CD8-positive, alpha-beta memory T cell (primary cell): ENCODE data around the gene ZRANB1. TPM values are rescaled to one million over a fixed set of nuclear protein-coding genes. Genes with fewer than 3 reads are reported as not detected.

Experiments used
- CTCF ChIA-PET: fragments of 350-600 bp; sonication (Branson Sonifier 250); formaldehyde crosslinking; loops from one replicate; lab custom pipeline; 2021; ENCODE audit warnings: antibody characterized with exemption; lab: Charles Lee
- POLR2A ChIA-PET: fragments of 350-600 bp; sonication (Branson Sonifier 250); formaldehyde crosslinking; loops from one replicate; lab custom pipeline; 2021; ENCODE audit warnings: antibody characterized with exemption; lab: Charles Lee
- DNase-seq, 5 donors: peaks; one replicate each; pipeline versions ENCODE4 v3.0.0 to v3.0.0-alpha.2; 2020 to 2022; ENCODE audit warnings: mixed read lengths in 1 of 5
- H3K27ac ChIP-seq: one replicate; pipeline ENCODE4 v1.7.0; 2013; ENCODE audit warnings: low read depth, mild to moderate bottlenecking, low read length, moderate library complexity
- H3K27me3 ChIP-seq: 2 replicates; pipeline ENCODE4 v1.7.0; 2013; ENCODE audit warnings: low read length, mild to moderate bottlenecking; ENCODE audit not compliant: insufficient read depth, poor library complexity, severe bottlenecking
- H3K36me3 ChIP-seq: 2 replicates; pipeline ENCODE4 v1.7.0; 2013; ENCODE audit warnings: mild to moderate bottlenecking, low read length, moderate library complexity; ENCODE audit not compliant: insufficient read depth
- H3K4me1 ChIP-seq: 2 replicates; pipeline ENCODE4 v1.7.0; 2013; ENCODE audit warnings: mild to moderate bottlenecking, low read length, moderate library complexity; ENCODE audit not compliant: insufficient read depth
- H3K4me3 ChIP-seq: 2 replicates; pipeline ENCODE4 v1.7.0; 2013; ENCODE audit warnings: mild to moderate bottlenecking, low read length
- H3K9me3 ChIP-seq: 2 replicates; pipeline ENCODE4 v1.7.0; 2013; ENCODE audit warnings: mild to moderate bottlenecking, low read length
- H3K27ac Mint-ChIP-seq, 8 donors: one replicate each; pipeline ENCODE4 v1.8.0; 2020 to 2021; ENCODE audit warnings: mixed read lengths in 8 of 8, mild to moderate bottlenecking in 6 of 8, inconsistent platforms in 3 of 8, moderate library complexity in 3 of 8
- H3K27me3 Mint-ChIP-seq, 2 donors: one replicate each; pipeline ENCODE4 v1.8.0; 2020 to 2021; ENCODE audit warnings: mixed read lengths in 2 of 2, mild to moderate bottlenecking in 1 of 2, moderate library complexity in 1 of 2
- H3K36me3 Mint-ChIP-seq, 3 donors: one replicate each; pipeline ENCODE4 v1.8.0; 2020 to 2021; ENCODE audit warnings: mixed read lengths in 3 of 3, inconsistent platforms in 1 of 3, mild to moderate bottlenecking in 1 of 3
- H3K4me1 Mint-ChIP-seq, 3 donors: one replicate each; pipeline ENCODE4 v1.8.0; 2020 to 2021; ENCODE audit warnings: mixed read lengths in 3 of 3, inconsistent platforms in 1 of 3, mild to moderate bottlenecking in 1 of 3
- H3K4me3 Mint-ChIP-seq, 7 donors: one replicate each; pipeline ENCODE4 v1.8.0; 2020 to 2021; ENCODE audit warnings: mixed read lengths in 7 of 7, mild to moderate bottlenecking in 6 of 7, moderate library complexity in 4 of 7, inconsistent platforms in 2 of 7
- H3K9me3 Mint-ChIP-seq, 5 donors: one replicate each; pipeline ENCODE4 v1.8.0; 2020 to 2022; ENCODE audit warnings: mixed read lengths in 5 of 5, mild to moderate bottlenecking in 3 of 5, moderate library complexity in 2 of 5, inconsistent platforms in 1 of 5
- polyA plus RNA-seq: library from polyadenylated mRNA; unstranded; fragments of 300-500 nt; fragmentation: Illumina TruSeq; gene quantifications from one replicate; pipeline ENCODE4 v1.2.3, GENCODE V29; 2021
- total RNA-seq, 2 experiments: library from RNA; stranded (reverse); gene quantifications; one replicate each; pipeline ENCODE4 v1.2.3, GENCODE V29; 2021

ZRANB1 gene
- total and polyA plus RNA-seq, 3 experiments from 2014 or later = 11.8 to 16.9 (median 16.7) TPM

- no peak overlapping the region for H3K4me3 ChIP-seq
- ChIA-PET POLR2A (no interaction called here), CTCF (no interaction called here)
- H3K27ac Mint-ChIP-seq = no peak overlapping the region
- no peaks in the 10 kb centered on the region for H3K27me3 ChIP-seq
- no peak for DNase-seq
- H3K27me3 Mint-ChIP-seq = peaks cover 0 to 4% of the 10 kb centered on the region in 2 donors
- H3K36me3 Mint-ChIP-seq = no peaks in the 10 kb centered on the region
- no peak overlapping the region for H3K27ac ChIP-seq
- H3K36me3 ChIP-seq = no peaks in the 10 kb centered on the region
- H3K4me3 Mint-ChIP-seq = no peak overlapping the region
- H3K4me1 Mint-ChIP-seq = no peaks in the 10 kb centered on the region
- no peaks in the 10 kb centered on the region for H3K9me3 Mint-ChIP-seq
- H3K4me1 ChIP-seq = no peaks in the 10 kb centered on the region
- H3K9me3 ChIP-seq = no peaks in the 10 kb centered on the region
These were observed 83.4 kb downstream of the ZRANB1 start for GRCh38 chr10:125025341-125025740.

GRCh38 chr10:125026036-125026931 is 84.4 kb downstream of the ZRANB1 start:
- Mint-ChIP-seq H3K27me3 (peaks cover 0 to 5% of the 10 kb centered on the region in 2 donors), H3K36me3 (no peaks in the 10 kb centered on the region), H3K4me3 (no peak overlapping the region), H3K4me1 (no peaks in the 10 kb centered on the region), H3K27ac (no peak overlapping the region), H3K9me3 (no peaks in the 10 kb centered on the region)
- no peaks in the 10 kb centered on the region for H3K27me3 ChIP-seq
- no peak for DNase-seq
- ChIA-PET CTCF (no interaction called here), POLR2A (no interaction called here)
- no peaks in the 10 kb centered on the region for H3K9me3 ChIP-seq
- H3K27ac ChIP-seq = no peak overlapping the region
- H3K4me1 ChIP-seq = no peaks in the 10 kb centered on the region
- no peak overlapping the region for H3K4me3 ChIP-seq
- no peaks in the 10 kb centered on the region for H3K36me3 ChIP-seq

GRCh38 chr10:125026974-125027735 is 85.2 kb downstream of the ZRANB1 start:
- Mint-ChIP-seq H3K27ac (no peak overlapping the region), H3K4me3 (no peak overlapping the region), H3K9me3 (no peaks in the 10 kb centered on the region), H3K27me3 (peaks cover 4 to 8% of the 10 kb centered on the region in 2 donors), H3K36me3 (no peaks in the 10 kb centered on the region), H3K4me1 (no peaks in the 10 kb centered on the region)
- DNase-seq = no peak
- ChIA-PET CTCF (no interaction called here), POLR2A (no interaction called here)
- no peaks in the 10 kb centered on the region for H3K27me3 ChIP-seq
- H3K4me1 ChIP-seq = no peaks in the 10 kb centered on the region
- H3K27ac ChIP-seq = no peak overlapping the region
- H3K36me3 ChIP-seq = no peaks in the 10 kb centered on the region
- no peak overlapping the region for H3K4me3 ChIP-seq
- H3K9me3 ChIP-seq = no peaks in the 10 kb centered on the region

GRCh38 chr10:125027871-125028869 is 86.2 kb downstream of the ZRANB1 start:
- peaks cover 8 to 10% of the 10 kb centered on the region in 2 donors for H3K27me3 Mint-ChIP-seq
- H3K36me3 ChIP-seq = no peaks in the 10 kb centered on the region
- no peak overlapping the region for H3K27ac ChIP-seq
- H3K9me3 ChIP-seq = no peaks in the 10 kb centered on the region
- H3K4me3 ChIP-seq = no peak overlapping the region
- no peaks in the 10 kb centered on the region for H3K4me1 Mint-ChIP-seq
- peak overlapping the region in 1 of 8 donors; percentile 61 for H3K27ac Mint-ChIP-seq
- H3K27me3 ChIP-seq = no peaks in the 10 kb centered on the region
- DNase-seq = no peak
- no peaks in the 10 kb centered on the region for H3K4me1 ChIP-seq
- POLR2A ChIA-PET = no interaction called here
- H3K9me3 Mint-ChIP-seq = no peaks in the 10 kb centered on the region
- CTCF ChIA-PET = no interaction called here
- H3K36me3 Mint-ChIP-seq = no peaks in the 10 kb centered on the region
- no peak overlapping the region for H3K4me3 Mint-ChIP-seq

- Mint-ChIP-seq H3K36me3 (no peaks in the 10 kb centered on the region), H3K4me3 (no peak overlapping the region), H3K27ac (no peak overlapping the region), H3K9me3 (no peaks in the 10 kb centered on the region), H3K27me3 (peaks cover 8 to 10% of the 10 kb centered on the region in 2 donors), H3K4me1 (no peaks in the 10 kb centered on the region)
- DNase-seq = no peak
- Histone ChIP-seq H3K4me1 (no peaks in the 10 kb centered on the region), H3K27me3 (no peaks in the 10 kb centered on the region), H3K36me3 (no peaks in the 10 kb centered on the region), H3K27ac (no peak overlapping the region), H3K4me3 (no peak overlapping the region), H3K9me3 (no peaks in the 10 kb centered on the region)
- ChIA-PET POLR2A (no interaction called here), CTCF (no interaction called here)
These were observed 87.8 kb downstream of the ZRANB1 start for GRCh38 chr10:125029584-125030242.

- H3K4me1 ChIP-seq = no peaks in the 10 kb centered on the region
- CTCF ChIA-PET = no interaction called here
These were observed 88.8 kb downstream of the ZRANB1 start for GRCh38 chr10:125030567-125031197.

GRCh38 chr10:125032474-125033020 is 90.6 kb downstream of the ZRANB1 start:
- no peaks in the 10 kb centered on the region for H3K9me3 ChIP-seq
- no peak overlapping the region for H3K27ac ChIP-seq
- H3K27me3 Mint-ChIP-seq = peaks cover 12 to 15% of the 10 kb centered on the region in 2 donors
- H3K4me3 ChIP-seq = no peak overlapping the region
- DNase-seq = no peak
- no peaks in the 10 kb centered on the region for H3K36me3 Mint-ChIP-seq
- H3K36me3 ChIP-seq = no peaks in the 10 kb centered on the region
- no peaks in the 10 kb centered on the region for H3K27me3 ChIP-seq
- H3K4me1 ChIP-seq = no peaks in the 10 kb centered on the region
- no peak overlapping the region for H3K4me3 Mint-ChIP-seq
- ChIA-PET POLR2A (no interaction called here), CTCF (no interaction called here)
- H3K4me1 Mint-ChIP-seq = no peaks in the 10 kb centered on the region
- H3K27ac Mint-ChIP-seq = no peak overlapping the region
- H3K9me3 Mint-ChIP-seq = no peaks in the 10 kb centered on the region

More at GRCh38 chr10:125030567-125031197, 88.8 kb downstream of the ZRANB1 start:
- Mint-ChIP-seq H3K27ac (no peak overlapping the region), H3K9me3 (no peaks in the 10 kb centered on the region), H3K36me3 (no peaks in the 10 kb centered on the region), H3K4me1 (no peaks in the 10 kb centered on the region), H3K27me3 (peaks cover 8 to 12% of the 10 kb centered on the region in 2 donors), H3K4me3 (no peak overlapping the region)
- H3K27me3 ChIP-seq = no peaks in the 10 kb centered on the region
- no peak overlapping the region for H3K4me3 ChIP-seq
- POLR2A ChIA-PET = no interaction called here
- no peak for DNase-seq
- no peaks in the 10 kb centered on the region for H3K36me3 ChIP-seq
- H3K9me3 ChIP-seq = no peaks in the 10 kb centered on the region
- H3K27ac ChIP-seq = no peak overlapping the region
